ENCODE data around the gene PHKB.

The PHKB gene

DNA sequence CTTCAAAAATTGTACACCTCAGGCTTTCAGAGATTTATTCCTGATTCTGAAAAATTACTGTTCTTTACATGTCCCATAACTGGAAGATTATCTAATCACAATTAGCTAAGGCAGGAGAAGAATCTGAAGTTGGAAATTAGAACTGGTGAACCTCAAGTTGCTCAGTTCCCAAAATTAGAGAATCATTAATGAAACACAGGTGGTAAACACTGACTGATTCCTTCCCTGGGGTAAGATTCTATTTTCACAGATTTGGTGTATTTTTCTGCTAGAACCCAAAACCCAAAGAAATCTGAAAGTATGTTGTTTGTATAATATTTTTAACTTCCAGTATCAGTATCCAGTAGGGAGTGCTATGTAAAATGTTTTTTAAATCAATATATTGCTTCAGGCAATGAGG is 25.7 kb downstream of the PHKB start:
- H3K27me3 Mint-ChIP-seq: no peaks in the 10 kb centered on the region
- no peak overlapping the region for H3K27ac Mint-ChIP-seq
- no peaks in the 10 kb centered on the region for H3K9me3 Mint-ChIP-seq
- peaks cover 39% of the 10 kb centered on the region for H3K36me3 Mint-ChIP-seq
- peaks cover 46% of the 10 kb centered on the region for H3K4me1 Mint-ChIP-seq
- no peak overlapping the region for H3K4me3 Mint-ChIP-seq

DNA sequence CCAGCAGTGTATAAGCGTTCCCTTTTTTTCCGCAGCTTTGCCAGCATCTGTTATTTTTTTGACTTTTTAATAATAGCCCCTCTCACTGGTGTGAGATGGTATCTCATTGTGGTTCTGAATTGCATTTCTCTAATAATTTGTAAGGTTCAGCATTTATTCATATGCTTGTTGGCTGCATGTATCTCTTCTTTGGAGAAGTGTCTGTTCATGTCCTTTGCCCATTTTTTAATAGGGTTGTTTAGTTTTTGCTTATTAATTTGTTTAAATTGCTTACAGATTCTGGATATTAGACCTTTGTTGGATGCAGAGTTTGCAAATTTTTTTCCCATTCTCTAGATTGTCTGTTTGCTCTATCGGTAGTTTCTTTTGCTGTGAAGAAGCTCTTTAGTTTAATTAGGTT is 26.9 kb downstream of the PHKB start:
- peaks cover 39% of the 10 kb centered on the region for H3K36me3 Mint-ChIP-seq
- H3K27ac Mint-ChIP-seq: no peak overlapping the region
- no peak overlapping the region for H3K4me3 Mint-ChIP-seq
- H3K4me1 Mint-ChIP-seq: peaks cover 56% of the 10 kb centered on the region
- no peaks in the 10 kb centered on the region for H3K9me3 Mint-ChIP-seq
- H3K27me3 Mint-ChIP-seq: no peaks in the 10 kb centered on the region

DNA sequence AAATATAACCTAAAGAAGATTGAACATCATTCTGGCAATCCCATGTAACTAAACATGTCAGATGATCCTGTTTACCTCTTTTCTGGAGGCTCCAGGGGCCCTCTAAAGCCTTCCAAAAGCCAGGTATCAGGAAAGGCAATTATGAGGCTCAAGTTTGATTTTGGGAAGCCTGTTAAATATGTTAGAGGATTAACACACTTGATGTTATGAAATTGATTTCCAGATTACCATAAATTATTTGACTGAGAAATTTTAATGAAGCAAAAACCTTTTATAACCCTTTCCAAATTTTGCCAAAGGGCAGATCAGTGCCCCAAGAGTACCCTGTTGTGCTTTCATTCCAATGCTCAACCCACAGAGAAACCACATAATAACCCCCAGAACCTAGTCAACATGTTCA is 29.3 kb downstream of the PHKB start:
- Mint-ChIP-seq H3K27ac (no peak overlapping the region), H3K4me1 (peaks cover 52% of the 10 kb centered on the region), H3K4me3 (no peak overlapping the region), H3K27me3 (no peaks in the 10 kb centered on the region), H3K36me3 (peaks cover 35% of the 10 kb centered on the region), H3K9me3 (no peaks in the 10 kb centered on the region)

DNA sequence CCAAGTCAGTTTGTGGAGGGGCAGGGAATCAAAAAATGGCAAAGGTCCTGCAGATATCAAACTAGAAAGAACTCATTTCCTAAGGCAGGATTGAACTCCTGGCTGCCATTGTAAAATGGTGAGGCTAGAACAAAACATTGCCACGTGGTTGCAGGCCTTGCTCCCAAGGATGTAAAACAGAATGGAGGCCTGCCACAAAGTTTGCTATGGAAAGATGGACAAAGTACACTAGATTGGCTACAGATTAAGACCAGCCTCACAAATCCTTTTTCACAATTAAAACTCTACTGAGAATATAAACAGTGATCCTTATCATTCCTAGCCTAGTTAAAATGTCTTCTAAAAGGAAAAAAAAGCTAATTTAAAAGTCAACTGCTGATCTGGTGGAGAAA is 30.9 kb downstream of the PHKB start:
- H3K27ac Mint-ChIP-seq: peak overlapping the region; percentile 68
- peaks cover 62% of the 10 kb centered on the region for H3K4me1 Mint-ChIP-seq
- no peak overlapping the region for H3K4me3 Mint-ChIP-seq
- H3K27me3 Mint-ChIP-seq: no peaks in the 10 kb centered on the region
- H3K9me3 Mint-ChIP-seq: no peaks in the 10 kb centered on the region
- H3K36me3 Mint-ChIP-seq: peaks cover 30% of the 10 kb centered on the region

DNA sequence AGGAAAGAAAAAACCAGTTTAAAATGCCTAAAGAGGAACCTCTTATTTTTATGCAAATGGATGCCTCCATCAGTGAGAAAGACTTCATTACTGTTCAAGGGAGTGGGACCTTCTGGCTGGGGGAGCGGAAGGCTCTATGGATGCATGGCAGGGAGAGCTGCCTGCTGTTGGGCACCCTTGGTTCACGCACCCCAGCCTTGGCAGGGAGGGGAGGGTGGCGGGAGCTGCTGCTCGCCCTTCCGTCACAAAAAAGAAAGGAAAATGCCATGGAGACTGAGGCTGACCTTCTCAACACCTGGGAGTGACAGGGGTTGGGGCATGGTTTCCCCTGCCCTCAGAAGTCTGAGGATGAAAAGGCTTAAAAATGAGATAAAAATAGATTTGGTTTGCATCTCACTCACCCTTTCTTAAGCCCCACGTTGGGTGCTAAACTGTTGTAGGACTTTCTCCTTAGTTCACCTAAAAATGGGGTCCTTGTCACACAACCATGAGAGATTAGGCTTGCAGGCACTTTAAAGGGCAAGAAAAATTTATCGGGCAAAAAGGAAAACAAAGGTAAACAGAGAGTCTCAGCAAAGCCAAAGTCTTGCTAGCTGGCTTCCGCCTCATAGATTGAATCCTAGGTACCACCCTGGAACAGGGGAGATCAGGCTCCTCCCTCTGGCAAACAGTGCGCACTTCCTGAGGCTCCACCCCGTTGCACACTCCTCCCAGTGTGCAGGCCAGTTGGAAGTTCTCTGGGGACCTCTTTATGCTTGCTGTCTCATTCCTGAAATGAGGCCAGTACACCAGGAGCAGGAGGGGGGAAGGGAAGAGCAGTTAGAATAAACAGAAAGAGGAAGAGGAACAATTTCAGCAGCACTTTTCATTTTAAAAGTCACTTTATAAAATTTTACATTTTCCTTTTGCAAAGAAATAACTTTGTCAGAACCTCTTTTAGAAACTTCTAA is 31.6 kb downstream of the PHKB start:
- H3K4me1 Mint-ChIP-seq: peaks cover 62% of the 10 kb centered on the region
- peaks cover 32% of the 10 kb centered on the region for H3K36me3 Mint-ChIP-seq
- peak overlapping the region; percentile 73 for H3K27ac Mint-ChIP-seq
- H3K4me3 Mint-ChIP-seq: peak overlapping the region; percentile 82
- H3K9me3 Mint-ChIP-seq: no peaks in the 10 kb centered on the region
- H3K27me3 Mint-ChIP-seq: no peaks in the 10 kb centered on the region

DNA sequence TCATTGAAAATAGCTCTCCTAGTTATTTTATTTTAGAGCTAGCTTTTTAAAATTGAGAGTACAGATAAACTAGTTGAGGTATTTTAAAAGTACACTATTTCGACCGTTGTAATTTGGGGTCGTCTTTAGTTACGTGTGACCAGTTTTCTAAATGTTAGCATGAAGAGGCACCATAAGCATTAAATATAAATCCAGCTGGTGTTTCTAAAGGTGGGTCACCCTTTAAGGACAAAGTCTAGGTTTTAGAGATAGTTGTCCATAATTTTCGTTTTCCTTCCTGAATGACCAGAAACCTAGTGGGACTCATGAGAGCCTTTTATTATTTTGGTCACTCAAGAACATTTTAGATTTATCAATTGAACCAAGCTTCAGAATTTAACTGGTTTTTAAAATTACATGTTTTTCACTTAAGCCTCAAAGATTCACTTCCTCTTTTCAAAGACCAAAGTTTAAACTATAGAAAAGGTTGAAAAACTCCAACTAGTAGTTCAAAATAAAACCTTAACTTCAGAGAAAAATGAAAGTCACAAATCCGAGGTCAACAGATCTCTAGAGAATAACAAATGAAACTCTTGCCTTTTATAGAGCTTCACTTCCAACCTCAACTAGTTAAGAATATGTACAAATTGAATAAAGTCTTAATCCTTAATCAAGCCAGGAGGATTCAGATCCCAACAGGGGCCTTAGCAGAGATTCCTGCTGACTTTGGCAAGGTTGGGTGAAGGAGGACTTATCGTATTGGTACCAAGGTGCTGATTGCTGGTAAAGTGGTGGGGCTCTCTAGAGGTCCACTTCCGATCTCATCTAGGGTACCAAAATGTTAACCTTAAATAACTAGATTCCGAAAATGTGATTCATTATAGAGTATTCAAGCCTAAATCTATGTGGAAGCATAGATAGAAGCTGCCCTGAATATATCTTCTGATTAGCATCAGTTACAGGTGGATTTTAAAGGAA is 32.5 kb downstream of the PHKB start:
- peak overlapping the region; percentile 7 for H3K4me3 Mint-ChIP-seq
- peak overlapping the region; percentile 55 for H3K27ac Mint-ChIP-seq
- peaks cover 62% of the 10 kb centered on the region for H3K4me1 Mint-ChIP-seq

DNA sequence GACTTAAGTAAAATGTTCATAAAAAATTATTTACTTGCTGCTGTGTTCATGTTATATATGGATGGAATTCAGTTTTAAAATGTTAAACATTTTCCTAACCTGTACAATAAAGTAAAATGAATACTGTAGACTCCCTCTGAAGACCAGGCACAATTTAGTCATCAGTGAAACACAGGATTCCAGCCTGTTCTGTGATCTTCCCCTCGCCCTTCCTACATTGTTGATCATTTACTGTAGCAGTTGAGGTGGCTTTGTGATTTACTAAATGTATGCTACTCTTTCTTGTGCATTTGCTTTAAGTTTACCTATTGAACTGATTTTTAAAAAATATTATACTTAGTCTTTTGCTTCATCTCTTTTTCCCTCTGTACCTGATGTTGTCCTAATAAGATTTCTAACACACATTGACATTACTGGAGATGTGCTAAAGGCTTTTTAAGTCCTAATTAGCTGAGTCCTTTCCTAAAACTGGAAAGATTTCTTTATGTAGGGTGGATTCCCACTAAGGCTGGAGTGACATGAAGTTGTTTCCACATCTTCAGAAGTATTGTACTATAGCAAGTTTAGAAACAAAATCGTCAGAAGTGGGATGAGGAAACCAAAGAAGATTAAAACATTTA is 38.1 kb downstream of the PHKB start:
- H3K36me3 Mint-ChIP-seq: peaks cover 37% of the 10 kb centered on the region
- no peak overlapping the region for H3K27ac Mint-ChIP-seq
- H3K9me3 Mint-ChIP-seq: no peaks in the 10 kb centered on the region
- no peak overlapping the region for H3K4me3 Mint-ChIP-seq
- no peaks in the 10 kb centered on the region for H3K27me3 Mint-ChIP-seq
- H3K4me1 Mint-ChIP-seq: peaks cover 22% of the 10 kb centered on the region

More for the DNA sequence above, 32.5 kb downstream of the PHKB start:
- H3K9me3 Mint-ChIP-seq: no peaks in the 10 kb centered on the region
- peaks cover 27% of the 10 kb centered on the region for H3K36me3 Mint-ChIP-seq
- H3K27me3 Mint-ChIP-seq: no peaks in the 10 kb centered on the region

DNA sequence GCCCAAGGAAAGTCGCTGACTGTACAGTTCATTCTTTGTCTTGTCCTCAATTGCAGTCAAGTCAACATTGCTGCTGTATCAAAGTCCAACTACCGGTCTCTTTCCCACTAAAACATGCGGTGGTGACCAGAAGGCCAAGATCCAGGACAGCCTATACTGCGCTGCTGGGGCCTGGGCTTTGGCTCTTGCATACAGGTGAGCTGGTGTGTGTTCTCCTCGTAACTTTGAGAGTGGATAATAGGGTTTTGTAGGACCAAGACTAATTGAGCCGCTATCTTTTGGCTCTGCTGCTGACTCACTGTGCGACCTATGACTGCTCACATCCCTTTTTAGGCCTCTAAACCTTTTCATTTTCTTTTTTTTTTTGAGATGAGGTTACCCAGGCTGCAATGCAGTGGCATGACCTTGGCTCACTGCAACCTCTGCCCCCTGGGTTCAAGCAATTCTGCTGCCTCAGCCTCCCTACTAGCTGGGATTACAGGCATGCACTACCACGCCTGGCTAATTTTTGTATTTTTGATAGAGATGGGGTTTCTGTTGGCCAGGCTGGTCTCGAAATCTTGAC is 38.7 kb downstream of the PHKB start:
- Mint-ChIP-seq H3K9me3 (no peaks in the 10 kb centered on the region), H3K4me1 (peaks cover 16% of the 10 kb centered on the region), H3K4me3 (no peak overlapping the region), H3K27me3 (no peaks in the 10 kb centered on the region), H3K36me3 (peaks cover 40% of the 10 kb centered on the region), H3K27ac (no peak overlapping the region)

DNA sequence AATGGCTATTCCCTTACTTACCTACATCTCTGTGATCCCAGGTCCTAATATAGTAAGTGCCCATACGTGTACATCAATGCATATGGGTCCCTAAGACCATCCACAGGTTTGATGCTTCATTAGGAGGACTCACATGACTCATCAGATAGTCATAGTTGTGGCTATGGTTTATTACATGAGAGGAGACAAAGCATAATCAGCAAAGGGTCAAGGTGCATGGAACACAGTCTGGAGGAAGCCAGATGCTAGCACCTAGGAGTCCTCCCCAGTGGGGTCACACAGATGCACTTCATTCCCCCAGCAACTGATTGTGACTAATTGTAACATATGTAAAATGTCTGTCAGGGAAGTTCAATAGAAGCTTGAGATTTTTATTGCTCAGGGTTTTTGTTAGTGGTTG is 42.8 kb downstream of the PHKB start:
- Mint-ChIP-seq H3K4me3 (no peak overlapping the region), H3K27ac (no peak overlapping the region), H3K4me1 (peaks cover 10% of the 10 kb centered on the region), H3K36me3 (peaks cover 34% of the 10 kb centered on the region), H3K27me3 (no peaks in the 10 kb centered on the region), H3K9me3 (no peaks in the 10 kb centered on the region)

DNA sequence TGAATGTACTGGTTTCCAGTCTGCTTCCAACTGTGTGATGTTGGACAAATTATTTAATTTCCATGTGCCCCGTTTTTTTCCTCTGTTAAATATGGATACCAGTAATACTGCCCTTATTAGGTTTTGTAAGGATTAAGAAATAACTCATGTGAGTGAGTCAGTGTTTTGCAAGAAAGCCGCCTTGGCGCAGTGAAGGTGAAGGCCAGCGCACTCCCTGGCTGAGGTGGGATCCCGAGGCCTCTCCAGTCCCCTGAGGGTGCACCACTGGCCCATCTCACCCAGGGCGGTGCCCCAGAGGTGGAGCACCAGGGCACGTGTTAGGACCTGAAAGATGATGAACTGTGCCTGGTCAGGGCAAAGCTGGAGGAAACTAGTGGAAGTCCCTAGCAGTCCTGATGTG is 43.5 kb downstream of the PHKB start:
- Mint-ChIP-seq H3K4me3 (no peak overlapping the region), H3K9me3 (no peaks in the 10 kb centered on the region), H3K4me1 (peaks cover 10% of the 10 kb centered on the region), H3K27me3 (no peaks in the 10 kb centered on the region), H3K36me3 (peaks cover 32% of the 10 kb centered on the region), H3K27ac (no peak overlapping the region)

DNA sequence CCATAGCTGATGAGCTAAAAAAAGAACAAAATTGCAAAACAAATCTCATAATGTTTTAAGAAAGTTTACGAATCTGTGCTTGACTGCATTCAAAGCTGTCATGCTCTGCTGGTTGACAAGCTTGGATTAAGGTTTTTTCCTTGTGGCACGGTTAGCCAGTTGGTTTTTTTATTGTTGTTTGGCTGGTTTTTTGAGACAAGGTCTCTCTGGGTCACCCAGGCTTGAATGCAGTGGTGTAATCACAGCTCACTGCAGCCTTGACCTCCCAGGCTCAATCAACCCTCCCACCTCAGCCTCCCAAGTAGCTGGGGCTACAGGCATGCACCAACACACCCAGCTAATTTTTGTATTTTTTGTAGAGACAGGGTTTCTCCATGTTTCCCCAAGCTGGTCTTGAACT is 45.7 kb downstream of the PHKB start:
- H3K27me3 Mint-ChIP-seq: no peaks in the 10 kb centered on the region
- no peak overlapping the region for H3K27ac Mint-ChIP-seq
- no peak overlapping the region for H3K4me3 Mint-ChIP-seq
- H3K4me1 Mint-ChIP-seq: peaks cover 10% of the 10 kb centered on the region
- no peaks in the 10 kb centered on the region for H3K9me3 Mint-ChIP-seq
- peaks cover 23% of the 10 kb centered on the region for H3K36me3 Mint-ChIP-seq

DNA sequence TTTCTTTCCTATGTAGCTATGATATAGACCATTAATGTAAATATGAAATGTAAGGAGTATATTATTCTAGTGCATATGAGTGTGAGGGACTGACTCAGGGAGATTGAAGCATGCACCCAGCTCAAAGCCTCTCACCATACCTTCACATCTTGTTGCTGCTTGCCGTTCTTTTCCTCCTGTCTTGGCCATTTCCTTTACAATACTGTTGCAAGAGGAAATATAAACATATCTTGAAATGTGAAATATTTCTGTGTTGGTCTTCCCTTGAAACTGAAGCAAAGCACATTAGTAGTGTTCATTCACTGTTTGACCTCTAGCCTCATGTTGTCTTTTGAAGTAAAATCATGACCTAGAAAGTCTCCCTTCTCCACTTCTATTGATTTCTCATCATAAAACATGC is 46.6 kb downstream of the PHKB start:
- Mint-ChIP-seq H3K36me3 (peaks cover 27% of the 10 kb centered on the region), H3K27ac (no peak overlapping the region)

DNA sequence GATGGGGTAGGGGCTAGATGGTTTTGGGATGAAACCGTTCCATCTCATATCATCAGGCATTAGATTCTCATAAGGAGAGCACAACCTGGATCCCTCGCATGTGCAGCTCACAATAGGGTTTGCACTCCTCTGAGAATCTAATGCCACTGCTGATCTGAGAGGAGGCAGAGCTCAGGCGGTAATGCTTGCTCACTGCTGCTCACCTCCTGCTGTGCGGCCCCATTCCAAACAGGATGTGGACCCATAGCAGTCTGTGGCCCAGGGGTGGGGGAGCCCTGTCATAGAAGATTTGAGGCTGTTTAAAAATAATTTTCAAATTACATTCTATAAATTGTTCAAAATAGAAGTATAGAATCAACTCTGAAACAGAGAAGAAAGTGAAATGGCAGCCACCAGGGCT is 50.8 kb downstream of the PHKB start:
- Mint-ChIP-seq H3K36me3 (peaks cover 23% of the 10 kb centered on the region), H3K4me1 (peaks cover 4% of the 10 kb centered on the region), H3K4me3 (no peak overlapping the region), H3K27ac (no peak overlapping the region), H3K9me3 (no peaks in the 10 kb centered on the region), H3K27me3 (no peaks in the 10 kb centered on the region)

More for the DNA sequence above, 46.6 kb downstream of the PHKB start:
- no peaks in the 10 kb centered on the region for H3K27me3 Mint-ChIP-seq
- H3K4me1 Mint-ChIP-seq: peaks cover 10% of the 10 kb centered on the region
- H3K4me3 Mint-ChIP-seq: no peak overlapping the region
- H3K9me3 Mint-ChIP-seq: no peaks in the 10 kb centered on the region

DNA sequence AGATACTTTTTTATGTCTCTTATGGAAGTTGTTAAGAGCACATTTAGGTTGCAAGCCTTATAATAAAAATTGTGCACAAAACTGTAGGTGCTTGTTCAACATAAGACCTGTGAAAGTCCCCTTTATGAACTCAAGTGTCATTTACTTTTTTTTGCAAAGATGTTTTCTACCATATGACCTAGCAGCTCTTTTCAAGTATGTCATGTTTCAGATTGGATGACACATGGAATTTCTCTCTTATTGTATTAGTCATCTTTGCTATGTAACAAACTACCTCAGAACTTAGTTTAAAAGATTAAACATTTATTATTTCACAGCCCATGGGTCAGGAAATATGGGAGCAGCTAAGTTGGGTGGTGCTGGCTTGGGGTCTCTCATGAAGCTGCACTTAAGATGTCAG is 57.9 kb downstream of the PHKB start:
- Mint-ChIP-seq H3K9me3 (no peaks in the 10 kb centered on the region), H3K36me3 (peaks cover 22% of the 10 kb centered on the region), H3K27me3 (no peaks in the 10 kb centered on the region), H3K27ac (no peak overlapping the region), H3K4me3 (no peak overlapping the region), H3K4me1 (peaks cover 23% of the 10 kb centered on the region)

DNA sequence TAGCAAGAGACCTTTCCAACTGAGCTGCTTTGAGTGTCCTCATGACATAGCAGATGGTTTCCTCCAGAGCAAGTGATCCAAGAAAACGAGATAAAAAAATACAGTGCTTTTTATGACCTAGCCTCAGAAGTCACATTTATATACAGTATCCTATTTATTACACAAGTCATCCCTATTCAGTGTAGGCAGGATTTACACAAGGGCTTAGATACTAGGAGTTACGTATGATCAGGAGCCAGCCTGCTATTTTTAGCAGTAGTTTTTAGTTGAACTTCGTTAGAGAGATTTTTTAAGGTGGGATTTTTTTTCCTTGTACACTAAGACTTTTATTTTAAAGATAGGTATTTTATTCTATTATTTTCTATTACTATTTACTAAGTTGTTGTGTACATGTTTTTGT is 58.4 kb downstream of the PHKB start:
- no peak overlapping the region for H3K4me3 Mint-ChIP-seq
- no peaks in the 10 kb centered on the region for H3K27me3 Mint-ChIP-seq
- H3K4me1 Mint-ChIP-seq: peaks cover 25% of the 10 kb centered on the region
- H3K27ac Mint-ChIP-seq: no peak overlapping the region
- no peaks in the 10 kb centered on the region for H3K9me3 Mint-ChIP-seq
- peaks cover 23% of the 10 kb centered on the region for H3K36me3 Mint-ChIP-seq
